AG20443 (cell line): ENCODE data around the gene CSKMT.
A peak's percentile ranks its signal among the peaks of the same experiment; 100 is the strongest.
"Not testable (repeated sequence)": the region's sequence is repeated elsewhere in the genome, so short reads cannot be mapped to it uniquely, and the experiment has no call there.

Experiments used
- DNase-seq: peaks from one replicate; pipeline ENCODE4 v3.0.0; 2012; ENCODE audit warnings: low spot score, mixed read lengths

The CSKMT gene, protein sequence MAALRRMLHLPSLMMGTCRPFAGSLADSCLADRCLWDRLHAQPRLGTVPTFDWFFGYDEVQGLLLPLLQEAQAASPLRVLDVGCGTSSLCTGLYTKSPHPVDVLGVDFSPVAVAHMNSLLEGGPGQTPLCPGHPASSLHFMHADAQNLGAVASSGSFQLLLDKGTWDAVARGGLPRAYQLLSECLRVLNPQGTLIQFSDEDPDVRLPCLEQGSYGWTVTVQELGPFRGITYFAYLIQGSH

DNA sequence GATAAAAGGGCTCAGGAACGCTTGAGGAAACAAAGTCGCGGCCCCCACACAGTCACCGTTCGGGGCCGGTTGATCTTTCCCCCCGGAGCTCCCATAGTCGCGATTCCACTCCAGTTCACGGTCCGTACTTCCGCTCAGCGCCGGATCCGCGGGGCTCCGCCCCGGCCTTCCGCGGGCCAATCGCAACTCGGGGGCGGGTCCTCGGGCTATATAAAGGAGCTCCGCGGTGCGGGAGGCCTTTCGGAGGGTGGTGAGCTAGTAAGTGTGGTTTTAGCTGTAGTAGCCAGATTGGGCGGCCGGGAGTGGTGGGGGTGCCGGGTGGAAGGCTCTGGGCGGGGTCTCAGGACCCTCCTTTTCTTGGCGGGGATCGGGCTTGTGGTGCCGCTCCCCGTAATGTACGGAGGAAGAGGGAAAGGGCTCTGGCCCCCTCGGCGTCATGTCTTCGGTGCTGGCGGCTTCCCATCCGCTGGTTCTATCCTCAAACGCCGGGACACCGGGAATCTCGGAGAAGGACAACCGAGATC is at the start of gene CSKMT, which contains the start of gene C11orf98:
Gene CSKMT, plus strand, starts transcription at position 238 of the 524 bp plus-strand sequence. CDS start 568 bp downstream, outside the sequence.
Gene C11orf98, minus strand, starts transcription at position 136 of the 524 bp plus-strand sequence. Its CDS starts 41 bp downstream, at position 95.
- peak; percentile 97 for DNase-seq

GRCh38 chr11:62615521-62615920 is 49.6 kb upstream of the CSKMT start:
- no peak for DNase-seq

- not testable (repeated sequence) for DNase-seq
These were observed 48.2 kb upstream of the CSKMT start for GRCh38 chr11:62616957-62617356.

- DNase-seq, result no peak
These were observed 44.0 kb upstream of the CSKMT start for GRCh38 chr11:62621027-62621566.

DNA sequence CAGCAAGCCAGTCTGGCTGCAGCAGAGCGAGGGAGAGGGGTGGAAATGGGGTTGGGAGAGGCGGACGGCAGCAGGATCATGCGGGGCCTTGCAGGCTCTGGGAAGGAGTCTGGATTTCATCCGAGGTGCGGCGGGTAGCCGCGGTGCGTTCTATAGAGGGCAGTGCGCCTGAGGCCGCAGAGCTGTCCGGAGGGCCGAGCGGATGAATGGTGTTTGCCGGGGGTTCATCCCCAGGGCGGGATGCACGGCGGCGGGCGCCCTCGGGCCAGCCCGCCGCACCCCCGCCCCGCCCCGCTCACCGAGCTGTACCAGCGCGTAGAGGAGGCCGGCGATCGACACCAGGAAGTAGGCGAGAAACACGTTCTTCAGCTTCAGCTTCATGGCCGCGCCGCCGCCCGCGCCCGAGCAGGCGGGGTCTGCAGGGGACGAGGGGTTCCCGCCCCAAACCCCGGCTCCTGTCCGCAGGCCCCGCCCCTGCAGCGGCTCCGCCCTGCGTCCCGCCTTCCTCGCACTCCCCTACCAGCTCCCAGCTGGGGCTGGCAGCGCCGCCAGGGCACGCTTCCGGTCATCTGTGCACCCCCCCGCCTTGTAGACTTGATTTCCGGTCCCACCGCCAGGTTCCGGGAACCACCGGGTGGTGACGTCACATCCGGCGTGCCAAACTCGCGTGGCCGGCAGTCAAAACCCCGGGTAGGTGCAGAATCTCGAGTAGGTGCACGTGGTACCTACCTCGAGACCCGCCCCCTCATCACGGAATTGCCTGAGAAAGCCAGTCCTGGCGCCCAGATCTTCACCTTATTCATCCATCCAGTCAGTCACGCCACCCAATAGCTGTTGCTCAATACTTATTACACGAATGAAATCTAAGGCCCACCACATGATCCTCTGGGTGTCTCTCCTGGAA is 43.3 kb upstream of the CSKMT start, which contains the start of gene B3GAT3:
Gene B3GAT3, minus strand, starts transcription at position 420 of the 904 bp plus-strand sequence. Its CDS starts 39 bp downstream, at position 381.
- peak; percentile 99 for DNase-seq

- no peak for DNase-seq
These were observed 42.5 kb upstream of the CSKMT start for GRCh38 chr11:62622476-62623089.

- DNase-seq, result no peak
These were observed 37.4 kb upstream of the CSKMT start for GRCh38 chr11:62627713-62628112.

DNA sequence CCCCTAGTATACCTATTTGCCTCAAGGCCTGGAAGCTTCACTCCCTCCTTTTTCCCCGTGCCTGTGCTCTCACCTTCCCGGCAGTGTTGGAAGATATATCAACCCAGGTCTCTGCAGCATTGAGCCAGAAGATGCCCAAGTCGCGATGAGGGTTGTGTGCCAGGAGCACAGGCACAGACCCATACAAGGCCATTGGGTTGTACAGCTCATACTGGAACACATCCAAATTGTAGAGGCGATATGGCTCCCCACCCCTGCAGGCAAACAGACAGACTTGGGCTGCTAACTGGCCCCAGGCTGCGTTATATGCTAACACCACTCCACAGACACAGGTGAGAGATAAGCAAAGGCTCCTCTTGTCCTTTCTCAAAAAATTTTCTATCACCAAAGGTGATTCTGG is 32.6 kb upstream of the CSKMT start:
- no peak for DNase-seq

DNA sequence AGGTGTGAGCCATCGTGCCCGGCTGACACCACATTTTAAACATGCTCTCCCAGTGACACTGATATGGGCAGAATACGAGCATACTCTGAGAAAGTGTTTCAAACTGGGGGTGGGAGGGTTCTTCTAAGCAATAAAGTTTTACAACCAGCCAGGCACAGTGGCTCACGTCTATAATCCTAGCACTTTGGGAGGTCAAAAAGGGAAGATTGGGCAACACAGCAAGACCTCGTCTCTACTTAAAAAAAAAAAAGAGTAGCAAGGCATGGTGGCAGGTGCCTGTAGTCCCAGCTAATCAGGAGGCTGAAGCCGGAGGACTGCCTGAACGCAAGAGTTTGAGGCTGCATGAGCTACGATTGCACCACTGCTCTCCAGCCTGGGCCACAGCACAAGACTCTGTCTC is 20.9 kb upstream of the CSKMT start:
- DNase-seq, result no peak

DNA sequence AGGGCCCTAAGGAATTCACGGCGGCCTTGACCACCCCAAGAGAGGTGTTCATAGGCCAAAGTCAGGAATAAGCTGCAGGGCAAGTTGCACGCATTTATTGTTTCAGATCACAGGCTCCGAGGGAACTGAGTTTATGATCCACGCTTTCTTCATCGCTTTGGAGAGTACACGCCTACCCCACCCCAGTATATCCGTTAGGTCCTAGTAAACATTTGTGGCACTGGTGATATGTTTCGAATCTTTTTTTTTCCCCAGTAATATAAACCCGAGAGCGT is 19.5 kb upstream of the CSKMT start:
- DNase-seq, result no peak

DNA sequence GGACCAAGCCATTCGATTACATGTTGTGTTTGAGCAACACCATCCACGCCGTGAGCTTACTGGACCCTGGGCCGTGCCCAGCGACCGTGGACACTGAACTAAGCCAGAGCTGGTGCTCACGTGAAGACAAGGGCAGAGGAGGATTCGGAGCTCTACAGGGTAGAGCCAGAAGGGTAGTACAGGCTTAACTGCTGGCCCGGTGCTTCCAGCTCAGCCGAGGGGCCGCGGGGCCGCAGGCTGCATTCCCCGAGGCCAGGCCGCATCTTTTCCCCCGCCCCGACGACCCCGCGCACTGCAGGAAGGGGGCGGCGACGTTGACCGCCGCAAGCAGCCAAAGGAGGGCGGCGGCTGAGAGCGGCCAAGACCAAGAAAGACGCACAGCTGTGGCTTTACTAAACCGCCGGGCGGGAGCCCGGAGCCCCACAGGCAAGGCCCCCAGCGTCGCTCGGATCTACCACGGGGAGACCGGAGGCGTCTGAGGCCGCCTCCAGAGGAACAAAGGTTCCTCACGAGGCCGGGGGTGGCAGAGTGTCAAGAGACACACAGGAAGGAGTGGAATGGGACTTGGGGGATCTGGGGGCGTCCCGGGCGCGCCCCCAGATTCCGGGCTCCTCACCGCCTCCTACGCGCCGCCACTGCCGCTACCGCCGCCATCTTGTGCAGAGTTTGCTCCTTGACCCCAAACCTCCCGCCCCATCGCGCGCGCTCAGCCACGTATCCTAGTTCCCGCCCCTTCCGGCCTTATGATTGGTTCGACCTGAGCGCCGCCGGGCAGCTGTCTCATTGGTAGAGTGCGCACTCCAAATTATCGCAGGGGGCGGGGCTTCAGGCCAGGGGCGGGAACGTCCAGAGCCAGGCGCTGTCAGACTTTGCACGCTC is 18.9 kb upstream of the CSKMT start, which contains the start of gene GANAB:
Gene GANAB, minus strand, starts transcription at position 668 of the 879 bp plus-strand sequence. Its CDS starts 14 bp downstream, at position 654.
- DNase-seq, result peak; percentile 100

GRCh38 chr11:62646825-62647608 is 18.1 kb upstream of the CSKMT start:
- no peak for DNase-seq

- DNase-seq, result peak; percentile 63
These were observed 17.5 kb upstream of the CSKMT start for GRCh38 chr11:62647609-62648005.

GRCh38 chr11:62648185-62648966 is 16.7 kb upstream of the CSKMT start:
- no peak for DNase-seq

GRCh38 chr11:62648967-62649364 is 16.1 kb upstream of the CSKMT start:
- no peak for DNase-seq

DNA sequence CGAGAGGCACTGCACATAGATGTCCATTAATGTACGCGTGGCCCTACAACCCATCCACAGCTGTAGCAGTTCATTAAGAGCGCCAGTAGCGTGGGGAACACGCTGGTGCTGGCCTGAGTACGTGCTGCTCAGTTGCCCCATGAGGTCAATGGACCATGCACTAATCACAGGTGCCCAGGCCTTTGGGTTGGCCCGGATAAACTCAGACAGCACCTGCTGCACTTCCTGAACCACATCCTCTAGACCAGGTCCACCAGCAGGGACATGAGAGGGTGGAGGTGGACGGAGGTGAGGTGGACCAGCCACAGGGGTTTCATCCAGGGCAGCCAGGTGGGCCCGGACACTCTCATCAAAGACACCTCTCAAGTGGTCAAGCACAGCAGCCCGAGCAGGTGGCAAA is 15.6 kb upstream of the CSKMT start:
- no peak for DNase-seq

- DNase-seq, result not testable (repeated sequence)
These were observed 14.8 kb upstream of the CSKMT start for GRCh38 chr11:62650283-62650682.

- DNase-seq, result no peak
These were observed 12.7 kb upstream of the CSKMT start for GRCh38 chr11:62652161-62653006.
